Thyroid gland (tissue), 4 donors: Measurements from ENCODE around the gene LIMCH1.

Experiments used
- CTCF ChIP-seq, 6 experiments: fragments of 200-600 bp in 3 of 6; fragments of 450-650 bp in 3 of 6; sonication (generic) in 3 of 6; IDR thresholded peaks; one replicate each; pipeline ENCODE4 v1.5.1; 2016 to 2019; ENCODE audit warnings: antibody characterized with exemption in 6 of 6, mild to moderate bottlenecking in 2 of 6, inconsistent platforms in 1 of 6, moderate library complexity in 1 of 6
- POLR2A ChIP-seq, 2 donors: fragments of 450-650 bp; IDR thresholded peaks; one replicate each; pipeline ENCODE4 v1.6.1; 2017; ENCODE audit warnings: antibody characterized with exemption in 2 of 2, mild to moderate bottlenecking in 2 of 2, moderate library complexity in 1 of 2

DNA sequence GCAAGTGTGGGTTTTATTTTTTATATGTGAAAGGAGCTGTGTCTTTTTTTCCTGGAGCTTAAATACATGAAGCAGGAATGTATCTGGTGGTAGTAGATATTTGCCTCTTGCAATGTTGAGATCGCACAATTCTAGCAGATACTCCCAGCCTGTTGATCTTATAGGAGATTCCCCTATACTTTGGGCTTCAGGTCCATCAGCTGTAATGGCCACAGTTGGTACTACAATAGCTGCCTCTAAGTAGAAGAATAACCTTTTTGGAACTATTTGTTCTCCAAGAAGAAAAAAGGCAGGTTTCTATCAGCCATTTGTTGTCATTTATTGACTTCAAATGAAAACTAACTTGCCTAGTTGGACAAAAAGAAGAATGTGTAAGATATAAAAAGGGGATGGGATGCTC, 37.7 kb downstream of the LIMCH1 start:
- TF ChIP-seq CTCF (IDR thresholded peaks at IDR 0.05): no peak
- TF ChIP-seq POLR2A (IDR thresholded peaks at IDR 0.05): no peak
